ENCODE measurements around the gene GID4. TPM values are rescaled to one million over a fixed set of nuclear protein-coding genes. Genes with fewer than 3 reads are reported as not detected.

Gene GID4
- total and polyA plus RNA-seq, 2 of the 13 experiments (the other 11 are each of a cell fraction or from before 2014, with no cell fraction given) = 4.3 to 6.1 TPM

DNA sequence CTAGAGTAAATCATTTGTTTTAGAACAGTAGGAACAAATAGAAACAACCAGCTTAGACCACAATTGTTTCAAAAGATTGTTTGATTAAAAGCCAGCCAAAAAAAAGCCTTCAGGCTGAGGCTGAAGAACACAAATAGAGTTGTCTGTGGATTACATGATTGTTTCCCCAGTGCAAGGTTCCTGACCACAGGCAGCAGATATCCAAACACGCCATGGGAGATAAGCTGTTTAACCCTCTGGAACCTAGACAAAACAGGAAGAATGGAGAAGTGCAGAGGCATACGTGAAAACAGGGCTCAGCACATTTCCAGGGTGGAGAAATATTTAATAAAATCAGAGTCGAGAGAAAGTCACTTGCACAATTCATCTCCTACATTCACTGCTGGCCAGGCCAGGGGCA, 21.2 kb upstream of the GID4 start (continued):
- TF ChIP-seq, protein P1, sequence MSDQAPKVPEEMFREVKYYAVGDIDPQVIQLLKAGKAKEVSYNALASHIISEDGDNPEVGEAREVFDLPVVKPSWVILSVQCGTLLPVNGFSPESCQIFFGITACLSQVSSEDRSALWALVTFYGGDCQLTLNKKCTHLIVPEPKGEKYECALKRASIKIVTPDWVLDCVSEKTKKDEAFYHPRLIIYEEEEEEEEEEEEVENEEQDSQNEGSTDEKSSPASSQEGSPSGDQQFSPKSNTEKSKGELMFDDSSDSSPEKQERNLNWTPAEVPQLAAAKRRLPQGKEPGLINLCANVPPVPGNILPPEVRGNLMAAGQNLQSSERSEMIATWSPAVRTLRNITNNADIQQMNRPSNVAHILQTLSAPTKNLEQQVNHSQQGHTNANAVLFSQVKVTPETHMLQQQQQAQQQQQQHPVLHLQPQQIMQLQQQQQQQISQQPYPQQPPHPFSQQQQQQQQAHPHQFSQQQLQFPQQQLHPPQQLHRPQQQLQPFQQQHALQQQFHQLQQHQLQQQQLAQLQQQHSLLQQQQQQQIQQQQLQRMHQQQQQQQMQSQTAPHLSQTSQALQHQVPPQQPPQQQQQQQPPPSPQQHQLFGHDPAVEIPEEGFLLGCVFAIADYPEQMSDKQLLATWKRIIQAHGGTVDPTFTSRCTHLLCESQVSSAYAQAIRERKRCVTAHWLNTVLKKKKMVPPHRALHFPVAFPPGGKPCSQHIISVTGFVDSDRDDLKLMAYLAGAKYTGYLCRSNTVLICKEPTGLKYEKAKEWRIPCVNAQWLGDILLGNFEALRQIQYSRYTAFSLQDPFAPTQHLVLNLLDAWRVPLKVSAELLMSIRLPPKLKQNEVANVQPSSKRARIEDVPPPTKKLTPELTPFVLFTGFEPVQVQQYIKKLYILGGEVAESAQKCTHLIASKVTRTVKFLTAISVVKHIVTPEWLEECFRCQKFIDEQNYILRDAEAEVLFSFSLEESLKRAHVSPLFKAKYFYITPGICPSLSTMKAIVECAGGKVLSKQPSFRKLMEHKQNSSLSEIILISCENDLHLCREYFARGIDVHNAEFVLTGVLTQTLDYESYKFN (CRISPR knock-in tag; conservative IDR thresholded peaks at IDR 0.05) = peak; percentile 87
- TF ChIP-seq ZFP90 (CRISPR knock-in tag; IDR thresholded peaks at IDR 0.05; ENCODE audit: borderline replicate concordance) = no peak
- TF ChIP-seq FOXJ3 (CRISPR knock-in tag; IDR thresholded peaks at IDR 0.05; ENCODE audit: borderline replicate concordance) = peak; percentile 78; the same call in 1 of the 2 replicates
- 0 out of 2 replicates have a peak, but pooled peaks have one; percentile 8 for TF ChIP-seq STAG1 (CRISPR knock-in tag; IDR thresholded peaks at IDR 0.05)
- TF ChIP-seq, protein P2, sequence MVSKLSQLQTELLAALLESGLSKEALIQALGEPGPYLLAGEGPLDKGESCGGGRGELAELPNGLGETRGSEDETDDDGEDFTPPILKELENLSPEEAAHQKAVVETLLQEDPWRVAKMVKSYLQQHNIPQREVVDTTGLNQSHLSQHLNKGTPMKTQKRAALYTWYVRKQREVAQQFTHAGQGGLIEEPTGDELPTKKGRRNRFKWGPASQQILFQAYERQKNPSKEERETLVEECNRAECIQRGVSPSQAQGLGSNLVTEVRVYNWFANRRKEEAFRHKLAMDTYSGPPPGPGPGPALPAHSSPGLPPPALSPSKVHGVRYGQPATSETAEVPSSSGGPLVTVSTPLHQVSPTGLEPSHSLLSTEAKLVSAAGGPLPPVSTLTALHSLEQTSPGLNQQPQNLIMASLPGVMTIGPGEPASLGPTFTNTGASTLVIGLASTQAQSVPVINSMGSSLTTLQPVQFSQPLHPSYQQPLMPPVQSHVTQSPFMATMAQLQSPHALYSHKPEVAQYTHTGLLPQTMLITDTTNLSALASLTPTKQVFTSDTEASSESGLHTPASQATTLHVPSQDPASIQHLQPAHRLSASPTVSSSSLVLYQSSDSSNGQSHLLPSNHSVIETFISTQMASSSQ (IDR thresholded peaks at IDR 0.05; ENCODE audit: low read depth) = no peak
- TF ChIP-seq, protein P2 (CRISPR knock-in tag; IDR thresholded peaks at IDR 0.05; ENCODE audit: borderline replicate concordance) = peak; percentile 21; the same call in 1 of the 2 replicates
- TF ChIP-seq ZFY (CRISPR knock-in tag; IDR thresholded peaks at IDR 0.05) = peak; percentile 33; the same call in 1 of the 2 replicates
- 0 out of 2 replicates have a peak, but pooled peaks have one; percentile 16 for TF ChIP-seq RXRB (CRISPR knock-in tag; IDR thresholded peaks at IDR 0.05; ENCODE audit: borderline replicate concordance)
- peak; percentile 19; the same call in 1 of the 2 replicates for TF ChIP-seq MXD4 (CRISPR knock-in tag; IDR thresholded peaks at IDR 0.05)
- TF ChIP-seq HNF4A (CRISPR knock-in tag; IDR thresholded peaks at IDR 0.05) = peak; percentile 87
- TF ChIP-seq, protein P3, sequence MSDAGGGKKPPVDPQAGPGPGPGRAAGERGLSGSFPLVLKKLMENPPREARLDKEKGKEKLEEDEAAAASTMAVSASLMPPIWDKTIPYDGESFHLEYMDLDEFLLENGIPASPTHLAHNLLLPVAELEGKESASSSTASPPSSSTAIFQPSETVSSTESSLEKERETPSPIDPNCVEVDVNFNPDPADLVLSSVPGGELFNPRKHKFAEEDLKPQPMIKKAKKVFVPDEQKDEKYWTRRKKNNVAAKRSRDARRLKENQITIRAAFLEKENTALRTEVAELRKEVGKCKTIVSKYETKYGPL (CRISPR knock-in tag; IDR thresholded peaks at IDR 0.05) = no peak
- TF ChIP-seq CBFB (CRISPR knock-in tag; IDR thresholded peaks at IDR 0.05) = peak; percentile 97
- TF ChIP-seq ZNF775 (CRISPR knock-in tag; IDR thresholded peaks at IDR 0.05; ENCODE audit: borderline replicate concordance) = no peak
- TF ChIP-seq, protein P4, sequence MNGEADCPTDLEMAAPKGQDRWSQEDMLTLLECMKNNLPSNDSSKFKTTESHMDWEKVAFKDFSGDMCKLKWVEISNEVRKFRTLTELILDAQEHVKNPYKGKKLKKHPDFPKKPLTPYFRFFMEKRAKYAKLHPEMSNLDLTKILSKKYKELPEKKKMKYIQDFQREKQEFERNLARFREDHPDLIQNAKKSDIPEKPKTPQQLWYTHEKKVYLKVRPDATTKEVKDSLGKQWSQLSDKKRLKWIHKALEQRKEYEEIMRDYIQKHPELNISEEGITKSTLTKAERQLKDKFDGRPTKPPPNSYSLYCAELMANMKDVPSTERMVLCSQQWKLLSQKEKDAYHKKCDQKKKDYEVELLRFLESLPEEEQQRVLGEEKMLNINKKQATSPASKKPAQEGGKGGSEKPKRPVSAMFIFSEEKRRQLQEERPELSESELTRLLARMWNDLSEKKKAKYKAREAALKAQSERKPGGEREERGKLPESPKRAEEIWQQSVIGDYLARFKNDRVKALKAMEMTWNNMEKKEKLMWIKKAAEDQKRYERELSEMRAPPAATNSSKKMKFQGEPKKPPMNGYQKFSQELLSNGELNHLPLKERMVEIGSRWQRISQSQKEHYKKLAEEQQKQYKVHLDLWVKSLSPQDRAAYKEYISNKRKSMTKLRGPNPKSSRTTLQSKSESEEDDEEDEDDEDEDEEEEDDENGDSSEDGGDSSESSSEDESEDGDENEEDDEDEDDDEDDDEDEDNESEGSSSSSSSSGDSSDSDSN (CRISPR knock-in tag; IDR thresholded peaks at IDR 0.05) = no peak
- TF ChIP-seq, protein P5, sequence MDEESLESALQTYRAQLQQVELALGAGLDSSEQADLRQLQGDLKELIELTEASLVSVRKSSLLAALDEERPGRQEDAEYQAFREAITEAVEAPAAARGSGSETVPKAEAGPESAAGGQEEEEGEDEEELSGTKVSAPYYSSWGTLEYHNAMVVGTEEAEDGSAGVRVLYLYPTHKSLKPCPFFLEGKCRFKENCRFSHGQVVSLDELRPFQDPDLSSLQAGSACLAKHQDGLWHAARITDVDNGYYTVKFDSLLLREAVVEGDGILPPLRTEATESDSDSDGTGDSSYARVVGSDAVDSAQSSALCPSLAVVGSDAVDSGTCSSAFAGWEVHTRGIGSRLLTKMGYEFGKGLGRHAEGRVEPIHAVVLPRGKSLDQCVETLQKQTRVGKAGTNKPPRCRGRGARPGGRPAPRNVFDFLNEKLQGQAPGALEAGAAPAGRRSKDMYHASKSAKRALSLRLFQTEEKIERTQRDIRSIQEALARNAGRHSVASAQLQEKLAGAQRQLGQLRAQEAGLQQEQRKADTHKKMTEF (CRISPR knock-in tag; IDR thresholded peaks at IDR 0.05) = peak; percentile 39; the same call in 1 of the 2 replicates

Measured in HepG2 (cell line).